ENCODE data around the gene PDZRN4. TPM values are rescaled to one million over a fixed set of nuclear protein-coding genes. Genes with fewer than 3 reads are reported as not detected.

The PDZRN4 gene
- total and polyA plus RNA-seq, 2 experiments from 2014 or later, result 0.90 TPM; not detected in 1

- Histone ChIP-seq H3K27ac (ENCODE audit: low read depth) (no peak overlapping the region), H2AFZ (peak overlapping the region; percentile 47; the same call in 1 of the 2 replicates), H3K36me3 (ENCODE audit: insufficient read depth) (no peaks in the 10 kb centered on the region), H3K27me3 (ENCODE audit: insufficient read depth) (no peaks in the 10 kb centered on the region), H3F3A (replicated peaks; ENCODE audit: low read depth) (no peaks in the 10 kb centered on the region), H3K4me3 (no peak overlapping the region), H3K4me2 (no peak overlapping the region), H3K9me2 (ENCODE audit: insufficient read depth) (no peaks in the 10 kb centered on the region), H3K4me1 (ENCODE audit: insufficient read depth) (peaks cover 15% of the 10 kb centered on the region), H3K79me2 (replicated peaks; ENCODE audit: insufficient read depth) (no peaks in the 10 kb centered on the region), H4K20me1 (replicated peaks; ENCODE audit: insufficient read depth) (no peaks in the 10 kb centered on the region)
- ATAC-seq (no peak), DNase-seq (ENCODE audit: low spot score) (no peak)
- H3K36me3 Mint-ChIP-seq (ENCODE audit: low read depth), result no peaks in the 10 kb centered on the region
- H3K9me3 Mint-ChIP-seq, result no peaks in the 10 kb centered on the region
- TF ChIP-seq CREB1 (CRISPR knock-in tag; IDR thresholded peaks at IDR 0.05; ENCODE audit: low read depth), result no peak
- TF ChIP-seq ETS1 (IDR thresholded peaks at IDR 0.05), result no peak
- TF ChIP-seq EZH2phosphoT487 (IDR thresholded peaks at IDR 0.05; ENCODE audit: unreplicated experiment), result no peak
- no peak for TF ChIP-seq NANOG (IDR thresholded peaks at IDR 0.05; ENCODE audit: borderline replicate concordance)
- no peak for TF ChIP-seq ZNF331 (CRISPR knock-in tag; IDR thresholded peaks at IDR 0.05; ENCODE audit: low read depth)
- TF ChIP-seq REST (IDR thresholded peaks at IDR 0.05; ENCODE audit: unreplicated experiment), result no peak
- TF ChIP-seq STAT1 (IDR thresholded peaks at IDR 0.05; ENCODE audit: unreplicated experiment), result no peak
- no peak for TF ChIP-seq ZNF462 (CRISPR knock-in tag; IDR thresholded peaks at IDR 0.05)
- H3K4me3 Mint-ChIP-seq, result no peak overlapping the region
- H3K4me1 Mint-ChIP-seq, result peaks cover 24% of the 10 kb centered on the region
- H3K27me3 Mint-ChIP-seq (ENCODE audit: insufficient read depth, low read depth, poor library complexity), result no peaks in the 10 kb centered on the region
- no peak overlapping the region for H3K27ac Mint-ChIP-seq
Observed at GRCh38 chr12:41224066-41224465, 35.9 kb downstream of the PDZRN4 start.
